GM23338 (cell line): Measurements from ENCODE around the gene ZAP70. TPM values are rescaled to one million over a fixed set of nuclear protein-coding genes. Genes with fewer than 3 reads are reported as not detected.

ENCODE experiments used
- ATAC-seq: fragments of 200-7000 bp; cut with Tn5 transposase; 3 replicates; pipeline ENCODE4 v1.9.1; 2020
- DNase-seq: peaks from one replicate; pipeline ENCODE4 v3.0.0-alpha.2; 2015; ENCODE audit warnings: low spot score
- H2AFZ ChIP-seq: fragments of 200-600 bp; sonication (generic); 2 replicates; pipeline ENCODE4 v1.8.0; 2016; ENCODE audit warnings: antibody characterized with exemption, mild to moderate bottlenecking, moderate library complexity
- H3F3A ChIP-seq: fragments of 200-600 bp; sonication (generic); replicated peaks from 2 replicates; pipeline ENCODE4 v1.8.0; 2017; ENCODE audit warnings: antibody characterized with exemption, mixed run types, low read depth
- H3K27ac ChIP-seq: fragments of 200-600 bp; sonication (generic); 2 replicates; pipeline ENCODE4 v1.6.1; 2016; ENCODE audit warnings: low read depth
- H3K27me3 ChIP-seq: fragments of 200-600 bp; sonication (generic); 2 replicates; pipeline ENCODE4 v1.8.0; 2016; ENCODE audit warnings: mild to moderate bottlenecking, mixed run types, moderate library complexity; ENCODE audit not compliant: insufficient read depth
- H3K36me3 ChIP-seq: fragments of 200-600 bp; sonication (generic); 2 replicates; pipeline ENCODE4 v1.8.0; 2016; ENCODE audit warnings: mild to moderate bottlenecking; ENCODE audit not compliant: insufficient read depth
- H3K4me1 ChIP-seq: fragments of 200-600 bp; sonication (generic); 2 replicates; pipeline ENCODE4 v1.8.0; 2016; ENCODE audit warnings: mild to moderate bottlenecking, moderate library complexity; ENCODE audit not compliant: insufficient read depth
- H3K4me2 ChIP-seq: fragments of 200-600 bp; sonication (generic); 2 replicates; pipeline ENCODE4 v1.7.1; 2017; ENCODE audit warnings: mixed run types
- H3K4me3 ChIP-seq: fragments of 200-600 bp; sonication (generic); 2 replicates; pipeline ENCODE4 v1.6.1; 2016; ENCODE audit warnings: mixed run types
- H3K79me2 ChIP-seq: fragments of 200-600 bp; sonication (generic); replicated peaks from 2 replicates; pipeline ENCODE4 v1.8.0; 2017; ENCODE audit warnings: mild to moderate bottlenecking; ENCODE audit not compliant: insufficient read depth
- H3K9me2 ChIP-seq: fragments of 200-600 bp; sonication (generic); 2 replicates; pipeline ENCODE4 v1.8.0; 2017; ENCODE audit not compliant: insufficient read depth
- H4K20me1 ChIP-seq: fragments of 200-600 bp; sonication (generic); replicated peaks from 2 replicates; pipeline ENCODE4 v1.8.0; 2017; ENCODE audit warnings: mild to moderate bottlenecking; ENCODE audit not compliant: insufficient read depth
- H3K27ac Mint-ChIP-seq: 2 replicates; pipeline ENCODE4 v1.8.0; 2020; ENCODE audit warnings: inconsistent platforms, mild to moderate bottlenecking, moderate library complexity, mixed read lengths
- H3K27me3 Mint-ChIP-seq: 3 replicates; pipeline ENCODE4 v1.8.0; 2022; ENCODE audit warnings: low read depth, mild to moderate bottlenecking, moderate library complexity, mixed read lengths, inconsistent platforms; ENCODE audit not compliant: insufficient read depth, poor library complexity
- H3K36me3 Mint-ChIP-seq: 3 replicates; pipeline ENCODE4 v1.8.0; 2021; ENCODE audit warnings: low read depth, mild to moderate bottlenecking, inconsistent platforms, moderate library complexity, mixed read lengths
- H3K4me1 Mint-ChIP-seq: 3 replicates; pipeline ENCODE4 v1.8.0; 2020; ENCODE audit warnings: mild to moderate bottlenecking, inconsistent platforms, mixed read lengths
- H3K4me3 Mint-ChIP-seq: 3 replicates; pipeline ENCODE4 v1.8.0; 2021; ENCODE audit warnings: moderate library complexity, mild to moderate bottlenecking, inconsistent platforms, mixed read lengths
- H3K9me3 Mint-ChIP-seq: 3 replicates; pipeline ENCODE4 v1.8.0; 2020; ENCODE audit warnings: moderate library complexity, mild to moderate bottlenecking, inconsistent platforms, mixed read lengths
- CREB1 ChIP-seq: fragments of 250-450 bp; sonication (Bioruptor Pico); IDR thresholded peaks from 2 replicates; pipeline ENCODE4 v1.5.0; 2020; ENCODE audit warnings: low read depth, mild to moderate bottlenecking, moderate library complexity
- EZH2 ChIP-seq: fragments of 200-600 bp; sonication (generic); IDR thresholded peaks from one replicate; pipeline ENCODE4 v1.8.0; 2017; ENCODE audit warnings: antibody characterized with exemption, mild to moderate bottlenecking, low read depth; ENCODE audit not compliant: unreplicated experiment
- JUNB ChIP-seq: IDR thresholded peaks from one replicate; pipeline ENCODE4 v1.6.1; 2016; ENCODE audit warnings: antibody characterized with exemption; ENCODE audit not compliant: unreplicated experiment
- NANOG ChIP-seq: IDR thresholded peaks from 2 replicates; pipeline ENCODE4 v1.6.1; 2016; ENCODE audit warnings: antibody characterized with exemption, borderline replicate concordance
- POLR2AphosphoS5 ChIP-seq: IDR thresholded peaks from 2 replicates; pipeline ENCODE4 v1.6.1; 2016; ENCODE audit warnings: antibody characterized with exemption, low read depth
- STAT1 ChIP-seq: IDR thresholded peaks from one replicate; pipeline ENCODE4 v1.6.1; 2016; ENCODE audit warnings: antibody characterized with exemption; ENCODE audit not compliant: unreplicated experiment
- ZNF114 ChIP-seq: fragments of 250-450 bp; sonication (Bioruptor Pico); IDR thresholded peaks from 2 replicates; pipeline ENCODE4 v1.5.0; 2020; ENCODE audit warnings: mild to moderate bottlenecking, moderate library complexity
- ZNF331 ChIP-seq: fragments of 250-450 bp; sonication (Bioruptor Pico); IDR thresholded peaks from 2 replicates; pipeline ENCODE4 v1.5.0; 2020; ENCODE audit warnings: low read depth, mild to moderate bottlenecking, moderate library complexity
- polyA plus RNA-seq: library from polyadenylated mRNA; unstranded; fragments of >200 nt; fragmentation: Nextera tagmentation; extraction: Ambion mirVana; gene quantifications from 2 replicates; pipeline ENCODE4 v1.2.1, GENCODE V29; 2016
- total RNA-seq: library from RNA; depleted of rRNA; stranded (reverse); fragments of >200 nt; shearing (Covaris generic); gene quantifications from 2 replicates; pipeline ENCODE4 v1.2.3, GENCODE V29; 2014
- TF ChIP-seq, protein P1 (sequence below): fragments of 250-450 bp; sonication (Bioruptor Pico); IDR thresholded peaks from 2 replicates; pipeline ENCODE4 v1.5.0; 2020; ENCODE audit warnings: mild to moderate bottlenecking, moderate library complexity
- TF ChIP-seq, protein P2 (sequence below): IDR thresholded peaks from one replicate; pipeline ENCODE4 v1.6.1; 2018; ENCODE audit warnings: antibody characterized with exemption; ENCODE audit not compliant: unreplicated experiment
- TF ChIP-seq, protein P3 (sequence below): IDR thresholded peaks from 2 replicates; pipeline ENCODE4 v1.6.1; 2016; ENCODE audit warnings: antibody characterized with exemption
- TF ChIP-seq, protein P4 (sequence below), 2 experiments: fragments of 200-600 bp in 1 of 2; sonication (generic) in 1 of 2; conservative IDR thresholded peaks; 2 replicates each; pipeline versions ENCODE4 v1.5.1 to v1.6.1; 2016 to 2017; ENCODE audit warnings: antibody characterized with exemption in 2 of 2, low read depth in 2 of 2, mild to moderate bottlenecking in 2 of 2, moderate library complexity in 1 of 2

ZAP70 gene
- total and polyA plus RNA-seq, 2 experiments from 2014 or later = 0.42 TPM; not detected in 1

DNA sequence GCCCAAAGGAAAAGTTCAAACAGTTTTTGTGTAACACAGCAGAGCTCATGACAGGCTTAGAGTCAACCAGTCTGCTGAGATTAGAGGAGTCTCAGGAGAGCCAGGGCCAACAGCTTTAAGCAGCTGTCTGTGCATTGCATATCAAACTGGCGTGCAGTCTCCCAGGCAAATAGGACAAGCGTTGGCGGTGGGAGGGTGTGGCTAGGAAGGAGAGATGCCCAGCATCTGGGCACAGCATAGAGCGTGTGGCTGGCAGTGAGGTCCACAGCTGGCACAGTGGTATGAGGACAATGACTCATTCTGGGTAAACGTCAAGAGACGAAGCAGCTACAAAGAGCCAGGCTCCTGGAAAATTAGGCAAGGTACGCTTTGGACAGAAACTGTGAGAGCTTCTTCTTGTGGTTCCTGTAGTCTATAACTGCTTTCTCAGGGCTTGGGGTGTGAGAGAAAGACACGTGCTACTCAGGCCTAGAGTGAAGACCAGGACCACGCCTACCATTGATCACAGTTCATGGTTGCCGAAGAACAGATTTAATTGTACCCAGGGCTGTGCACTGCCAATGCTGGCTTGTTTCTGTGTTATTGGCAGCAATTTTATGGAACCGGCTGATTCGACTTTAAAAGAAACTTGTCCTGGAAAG lies 14.8 kb downstream of the ZAP70 start:
- H3K36me3 ChIP-seq = no peaks in the 10 kb centered on the region
- no peak overlapping the region for H3K27ac ChIP-seq
- ATAC-seq = no peak
- H3K9me2 ChIP-seq = no peaks in the 10 kb centered on the region
- H3K27ac Mint-ChIP-seq = no peak overlapping the region
- H3K4me2 ChIP-seq = no peak overlapping the region
- H4K20me1 ChIP-seq = no peaks in the 10 kb centered on the region
- no peaks in the 10 kb centered on the region for H3F3A ChIP-seq
- DNase-seq = no peak
- TF ChIP-seq, protein P1, sequence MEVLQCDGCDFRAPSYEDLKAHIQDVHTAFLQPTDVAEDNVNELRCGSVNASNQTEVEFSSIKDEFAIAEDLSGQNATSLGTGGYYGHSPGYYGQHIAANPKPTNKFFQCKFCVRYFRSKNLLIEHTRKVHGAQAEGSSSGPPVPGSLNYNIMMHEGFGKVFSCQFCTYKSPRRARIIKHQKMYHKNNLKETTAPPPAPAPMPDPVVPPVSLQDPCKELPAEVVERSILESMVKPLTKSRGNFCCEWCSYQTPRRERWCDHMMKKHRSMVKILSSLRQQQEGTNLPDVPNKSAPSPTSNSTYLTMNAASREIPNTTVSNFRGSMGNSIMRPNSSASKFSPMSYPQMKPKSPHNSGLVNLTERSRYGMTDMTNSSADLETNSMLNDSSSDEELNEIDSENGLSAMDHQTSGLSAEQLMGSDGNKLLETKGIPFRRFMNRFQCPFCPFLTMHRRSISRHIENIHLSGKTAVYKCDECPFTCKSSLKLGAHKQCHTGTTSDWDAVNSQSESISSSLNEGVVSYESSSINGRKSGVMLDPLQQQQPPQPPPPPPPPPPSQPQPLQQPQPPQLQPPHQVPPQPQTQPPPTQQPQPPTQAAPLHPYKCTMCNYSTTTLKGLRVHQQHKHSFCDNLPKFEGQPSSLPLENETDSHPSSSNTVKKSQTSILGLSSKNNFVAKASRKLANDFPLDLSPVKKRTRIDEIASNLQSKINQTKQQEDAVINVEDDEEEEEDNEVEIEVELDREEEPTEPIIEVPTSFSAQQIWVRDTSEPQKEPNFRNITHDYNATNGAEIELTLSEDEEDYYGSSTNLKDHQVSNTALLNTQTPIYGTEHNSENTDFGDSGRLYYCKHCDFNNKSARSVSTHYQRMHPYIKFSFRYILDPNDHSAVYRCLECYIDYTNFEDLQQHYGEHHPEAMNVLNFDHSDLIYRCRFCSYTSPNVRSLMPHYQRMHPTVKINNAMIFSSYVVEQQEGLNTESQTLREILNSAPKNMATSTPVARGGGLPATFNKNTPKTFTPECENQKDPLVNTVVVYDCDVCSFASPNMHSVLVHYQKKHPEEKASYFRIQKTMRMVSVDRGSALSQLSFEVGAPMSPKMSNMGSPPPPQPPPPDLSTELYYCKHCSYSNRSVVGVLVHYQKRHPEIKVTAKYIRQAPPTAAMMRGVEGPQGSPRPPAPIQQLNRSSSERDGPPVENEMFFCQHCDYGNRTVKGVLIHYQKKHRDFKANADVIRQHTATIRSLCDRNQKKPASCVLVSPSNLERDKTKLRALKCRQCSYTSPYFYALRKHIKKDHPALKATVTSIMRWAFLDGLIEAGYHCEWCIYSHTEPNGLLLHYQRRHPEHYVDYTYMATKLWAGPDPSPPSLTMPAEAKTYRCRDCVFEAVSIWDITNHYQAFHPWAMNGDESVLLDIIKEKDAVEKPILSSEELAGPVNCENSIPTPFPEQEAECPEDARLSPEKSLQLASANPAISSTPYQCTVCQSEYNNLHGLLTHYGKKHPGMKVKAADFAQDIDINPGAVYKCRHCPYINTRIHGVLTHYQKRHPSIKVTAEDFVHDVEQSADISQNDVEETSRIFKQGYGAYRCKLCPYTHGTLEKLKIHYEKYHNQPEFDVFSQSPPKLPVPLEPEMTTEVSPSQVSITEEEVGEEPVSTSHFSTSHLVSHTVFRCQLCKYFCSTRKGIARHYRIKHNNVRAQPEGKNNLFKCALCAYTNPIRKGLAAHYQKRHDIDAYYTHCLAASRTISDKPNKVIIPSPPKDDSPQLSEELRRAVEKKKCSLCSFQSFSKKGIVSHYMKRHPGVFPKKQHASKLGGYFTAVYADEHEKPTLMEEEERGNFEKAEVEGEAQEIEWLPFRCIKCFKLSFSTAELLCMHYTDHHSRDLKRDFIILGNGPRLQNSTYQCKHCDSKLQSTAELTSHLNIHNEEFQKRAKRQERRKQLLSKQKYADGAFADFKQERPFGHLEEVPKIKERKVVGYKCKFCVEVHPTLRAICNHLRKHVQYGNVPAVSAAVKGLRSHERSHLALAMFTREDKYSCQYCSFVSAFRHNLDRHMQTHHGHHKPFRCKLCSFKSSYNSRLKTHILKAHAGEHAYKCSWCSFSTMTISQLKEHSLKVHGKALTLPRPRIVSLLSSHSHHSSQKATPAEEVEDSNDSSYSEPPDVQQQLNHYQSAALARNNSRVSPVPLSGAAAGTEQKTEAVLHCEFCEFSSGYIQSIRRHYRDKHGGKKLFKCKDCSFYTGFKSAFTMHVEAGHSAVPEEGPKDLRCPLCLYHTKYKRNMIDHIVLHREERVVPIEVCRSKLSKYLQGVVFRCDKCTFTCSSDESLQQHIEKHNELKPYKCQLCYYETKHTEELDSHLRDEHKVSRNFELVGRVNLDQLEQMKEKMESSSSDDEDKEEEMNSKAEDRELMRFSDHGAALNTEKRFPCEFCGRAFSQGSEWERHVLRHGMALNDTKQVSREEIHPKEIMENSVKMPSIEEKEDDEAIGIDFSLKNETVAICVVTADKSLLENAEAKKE = no peak
- TF ChIP-seq JUNB (no peak), NANOG (no peak), EZH2 (no peak), ZNF114 (CRISPR knock-in tag) (no peak), CREB1 (CRISPR knock-in tag) (no peak), ZNF331 (no peak), STAT1 (no peak), POLR2AphosphoS5 (no peak)
- TF ChIP-seq, protein P2, sequence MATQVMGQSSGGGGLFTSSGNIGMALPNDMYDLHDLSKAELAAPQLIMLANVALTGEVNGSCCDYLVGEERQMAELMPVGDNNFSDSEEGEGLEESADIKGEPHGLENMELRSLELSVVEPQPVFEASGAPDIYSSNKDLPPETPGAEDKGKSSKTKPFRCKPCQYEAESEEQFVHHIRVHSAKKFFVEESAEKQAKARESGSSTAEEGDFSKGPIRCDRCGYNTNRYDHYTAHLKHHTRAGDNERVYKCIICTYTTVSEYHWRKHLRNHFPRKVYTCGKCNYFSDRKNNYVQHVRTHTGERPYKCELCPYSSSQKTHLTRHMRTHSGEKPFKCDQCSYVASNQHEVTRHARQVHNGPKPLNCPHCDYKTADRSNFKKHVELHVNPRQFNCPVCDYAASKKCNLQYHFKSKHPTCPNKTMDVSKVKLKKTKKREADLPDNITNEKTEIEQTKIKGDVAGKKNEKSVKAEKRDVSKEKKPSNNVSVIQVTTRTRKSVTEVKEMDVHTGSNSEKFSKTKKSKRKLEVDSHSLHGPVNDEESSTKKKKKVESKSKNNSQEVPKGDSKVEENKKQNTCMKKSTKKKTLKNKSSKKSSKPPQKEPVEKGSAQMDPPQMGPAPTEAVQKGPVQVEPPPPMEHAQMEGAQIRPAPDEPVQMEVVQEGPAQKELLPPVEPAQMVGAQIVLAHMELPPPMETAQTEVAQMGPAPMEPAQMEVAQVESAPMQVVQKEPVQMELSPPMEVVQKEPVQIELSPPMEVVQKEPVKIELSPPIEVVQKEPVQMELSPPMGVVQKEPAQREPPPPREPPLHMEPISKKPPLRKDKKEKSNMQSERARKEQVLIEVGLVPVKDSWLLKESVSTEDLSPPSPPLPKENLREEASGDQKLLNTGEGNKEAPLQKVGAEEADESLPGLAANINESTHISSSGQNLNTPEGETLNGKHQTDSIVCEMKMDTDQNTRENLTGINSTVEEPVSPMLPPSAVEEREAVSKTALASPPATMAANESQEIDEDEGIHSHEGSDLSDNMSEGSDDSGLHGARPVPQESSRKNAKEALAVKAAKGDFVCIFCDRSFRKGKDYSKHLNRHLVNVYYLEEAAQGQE = no peak
- TF ChIP-seq, protein P3, sequence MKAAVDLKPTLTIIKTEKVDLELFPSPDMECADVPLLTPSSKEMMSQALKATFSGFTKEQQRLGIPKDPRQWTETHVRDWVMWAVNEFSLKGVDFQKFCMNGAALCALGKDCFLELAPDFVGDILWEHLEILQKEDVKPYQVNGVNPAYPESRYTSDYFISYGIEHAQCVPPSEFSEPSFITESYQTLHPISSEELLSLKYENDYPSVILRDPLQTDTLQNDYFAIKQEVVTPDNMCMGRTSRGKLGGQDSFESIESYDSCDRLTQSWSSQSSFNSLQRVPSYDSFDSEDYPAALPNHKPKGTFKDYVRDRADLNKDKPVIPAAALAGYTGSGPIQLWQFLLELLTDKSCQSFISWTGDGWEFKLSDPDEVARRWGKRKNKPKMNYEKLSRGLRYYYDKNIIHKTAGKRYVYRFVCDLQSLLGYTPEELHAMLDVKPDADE = no peak
- TF ChIP-seq, protein P4, sequence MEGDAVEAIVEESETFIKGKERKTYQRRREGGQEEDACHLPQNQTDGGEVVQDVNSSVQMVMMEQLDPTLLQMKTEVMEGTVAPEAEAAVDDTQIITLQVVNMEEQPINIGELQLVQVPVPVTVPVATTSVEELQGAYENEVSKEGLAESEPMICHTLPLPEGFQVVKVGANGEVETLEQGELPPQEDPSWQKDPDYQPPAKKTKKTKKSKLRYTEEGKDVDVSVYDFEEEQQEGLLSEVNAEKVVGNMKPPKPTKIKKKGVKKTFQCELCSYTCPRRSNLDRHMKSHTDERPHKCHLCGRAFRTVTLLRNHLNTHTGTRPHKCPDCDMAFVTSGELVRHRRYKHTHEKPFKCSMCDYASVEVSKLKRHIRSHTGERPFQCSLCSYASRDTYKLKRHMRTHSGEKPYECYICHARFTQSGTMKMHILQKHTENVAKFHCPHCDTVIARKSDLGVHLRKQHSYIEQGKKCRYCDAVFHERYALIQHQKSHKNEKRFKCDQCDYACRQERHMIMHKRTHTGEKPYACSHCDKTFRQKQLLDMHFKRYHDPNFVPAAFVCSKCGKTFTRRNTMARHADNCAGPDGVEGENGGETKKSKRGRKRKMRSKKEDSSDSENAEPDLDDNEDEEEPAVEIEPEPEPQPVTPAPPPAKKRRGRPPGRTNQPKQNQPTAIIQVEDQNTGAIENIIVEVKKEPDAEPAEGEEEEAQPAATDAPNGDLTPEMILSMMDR (conservative IDR thresholded peaks at IDR 0.05; ENCODE audit: low read depth in 2 of 2) = no peak
- H3K27me3 ChIP-seq = no peaks in the 10 kb centered on the region
- peak overlapping the region; percentile 14; the same call in 1 of the 2 replicates for H2AFZ ChIP-seq
- no peaks in the 10 kb centered on the region; the same call in 2 of the 3 replicates for H3K4me1 Mint-ChIP-seq
- H3K79me2 ChIP-seq = no peaks in the 10 kb centered on the region
- H3K36me3 Mint-ChIP-seq = no peaks in the 10 kb centered on the region; the same call in 2 of the 3 replicates
- H3K4me3 Mint-ChIP-seq = no peak overlapping the region
- H3K9me3 Mint-ChIP-seq = peaks cover 5% of the 10 kb centered on the region; the same call in 1 of the 3 replicates
- H3K4me1 ChIP-seq = no peaks in the 10 kb centered on the region
- H3K4me3 ChIP-seq = no peak overlapping the region
- H3K27me3 Mint-ChIP-seq = peaks cover 6% of the 10 kb centered on the region
